ENCODE data around the gene GTSE1.

GTSE1 gene

GRCh38 chr22:46368422-46368821 lies 71.8 kb downstream of the GTSE1 start:
- DNase-seq = no peak

GRCh38 chr22:46368871-46369715 lies 72.4 kb downstream of the GTSE1 start:
- DNase-seq = no peak

- no peak for DNase-seq
Observed at GRCh38 chr22:46369716-46370583, 73.3 kb downstream of the GTSE1 start.

- no peak for DNase-seq
Observed at GRCh38 chr22:46370584-46371291, 74.1 kb downstream of the GTSE1 start.

- DNase-seq = no peak
Observed at GRCh38 chr22:46371623-46372226, 75.1 kb downstream of the GTSE1 start.

- DNase-seq = no peak
Observed at GRCh38 chr22:46372686-46373085, 76.0 kb downstream of the GTSE1 start.

GRCh38 chr22:46373159-46373558 lies 76.5 kb downstream of the GTSE1 start:
- DNase-seq = no peak

GRCh38 chr22:46373921-46374662 lies 77.4 kb downstream of the GTSE1 start:
- peak; percentile 83 for DNase-seq

- no peak for DNase-seq
Observed at GRCh38 chr22:46374663-46375474, 78.2 kb downstream of the GTSE1 start.

GRCh38 chr22:46376111-46376510 lies 79.4 kb downstream of the GTSE1 start:
- no peak for DNase-seq

GRCh38 chr22:46376908-46377524 lies 80.3 kb downstream of the GTSE1 start:
- DNase-seq = no peak

GRCh38 chr22:46377525-46378425 lies 81.1 kb downstream of the GTSE1 start:
- no peak for DNase-seq

GRCh38 chr22:46378426-46379065 lies 81.9 kb downstream of the GTSE1 start:
- DNase-seq = no peak

- no peak for DNase-seq
Observed at GRCh38 chr22:46379066-46379930, 82.6 kb downstream of the GTSE1 start.

- no peak for DNase-seq
Observed at GRCh38 chr22:46380069-46380468, 83.4 kb downstream of the GTSE1 start.
